Left ventricle myocardium inferior (tissue), 1 donor: ENCODE measurements around the gene RAP1A. TPM values are rescaled to one million over a fixed set of nuclear protein-coding genes. Genes with fewer than 3 reads are reported as not detected.

Experiments
- DNase-seq: peaks from one replicate; pipeline ENCODE4 v3.0.0-alpha.2; 2020
- H3K27ac ChIP-seq: fragments of 200-600 bp; replicated peaks from 2 replicates; pipeline ENCODE4 v1.8.0; 2021
- H3K27me3 ChIP-seq: fragments of 200-600 bp; 2 replicates; pipeline ENCODE4 v1.8.0; 2021; ENCODE audit warnings: low read depth
- H3K36me3 ChIP-seq: fragments of 200-600 bp; 2 replicates; pipeline ENCODE4 v1.8.0; 2021
- H3K4me1 ChIP-seq: fragments of 200-600 bp; 2 replicates; pipeline ENCODE4 v1.8.0; 2021
- H3K4me3 ChIP-seq: fragments of 200-600 bp; 2 replicates; pipeline ENCODE4 v1.8.0; 2021; ENCODE audit warnings: mild to moderate bottlenecking, moderate library complexity
- H3K9me3 ChIP-seq: fragments of 200-600 bp; replicated peaks from 2 replicates; pipeline ENCODE4 v1.8.0; 2021
- CTCF ChIP-seq: fragments of 200-600 bp; IDR thresholded peaks from 2 replicates; pipeline ENCODE4 v1.8.0; 2021; ENCODE audit warnings: antibody characterized with exemption, mild to moderate bottlenecking, borderline replicate concordance
- intact Hi-C: fragments of 100-400 bp; cut with micrococcal nuclease; formaldehyde crosslinking; loops from one replicate; pipeline ENCODE4 v1.11.0; 2022
- total RNA-seq: library from RNA; stranded (reverse); fragmentation: NEBNext Ultra II Directional; extraction: Animal tissue kit (Norgen Biotek cat#: 25700); gene quantifications from one replicate; pipeline ENCODE4 v1.2.1, GENCODE V29; 2021
- donor health status: DM: no; HTN: yes; CAD: no; lungs with severe emphysema.

The RAP1A gene
- total RNA-seq, 1 donor from 2014 or later, result 112 TPM

- Histone ChIP-seq H3K27me3 (no peaks in the 10 kb centered on the region), H3K36me3 (no peaks in the 10 kb centered on the region), H3K27ac (no peak overlapping the region), H3K4me1 (peaks cover 40% of the 10 kb centered on the region), H3K9me3 (no peaks in the 10 kb centered on the region), H3K4me3 (no peak overlapping the region)
- no peak for DNase-seq
- no peak for TF ChIP-seq CTCF
- intact Hi-C loops, result no loop called here
Observed at GRCh38 chr1:111615870-111616715, 3.5 kb upstream of the RAP1A start.

- H3K27ac ChIP-seq, result no peak overlapping the region
- no peak overlapping the region for H3K4me3 ChIP-seq
- no peaks in the 10 kb centered on the region for H3K9me3 ChIP-seq
- H3K4me1 ChIP-seq, result peaks cover 53% of the 10 kb centered on the region
- no peak for TF ChIP-seq CTCF
- no peak for DNase-seq
- H3K27me3 ChIP-seq, result no peaks in the 10 kb centered on the region
- intact Hi-C loops, result no loop called here
- H3K36me3 ChIP-seq, result no peaks in the 10 kb centered on the region
Observed at GRCh38 chr1:111618081-111618480, 1.5 kb upstream of the RAP1A start.

- Histone ChIP-seq H3K27me3 (no peaks in the 10 kb centered on the region), H3K9me3 (no peaks in the 10 kb centered on the region), H3K36me3 (no peaks in the 10 kb centered on the region), H3K4me1 (peaks cover 62% of the 10 kb centered on the region), H3K4me3 (peak overlapping the region; percentile 87), H3K27ac (peak overlapping the region; percentile 98)
- no peak for TF ChIP-seq CTCF
- no peak for DNase-seq
- intact Hi-C loops, result no loop called here
Observed at GRCh38 chr1:111618961-111619634, 491 bp upstream of the RAP1A start.

- DNase-seq, result no peak
- H3K36me3 ChIP-seq, result no peaks in the 10 kb centered on the region
- H3K4me1 ChIP-seq, result peaks cover 68% of the 10 kb centered on the region
- H3K9me3 ChIP-seq, result no peaks in the 10 kb centered on the region
- no peaks in the 10 kb centered on the region for H3K27me3 ChIP-seq
- peak overlapping the region; percentile 87 for H3K4me3 ChIP-seq
- TF ChIP-seq CTCF, result no peak
- intact Hi-C loops, result no loop called here
- peak overlapping the region; percentile 98 for H3K27ac ChIP-seq
Observed at GRCh38 chr1:111620441-111620971, 917 bp downstream of the RAP1A start.

- Histone ChIP-seq H3K9me3 (no peaks in the 10 kb centered on the region), H3K4me1 (peaks cover 70% of the 10 kb centered on the region), H3K27ac (peak overlapping the region; percentile 98), H3K27me3 (no peaks in the 10 kb centered on the region), H3K4me3 (peak overlapping the region; percentile 87), H3K36me3 (no peaks in the 10 kb centered on the region)
- no peak for DNase-seq
- no peak for TF ChIP-seq CTCF
- intact Hi-C loops, result no loop called here
Observed at GRCh38 chr1:111621050-111621449, 1.5 kb downstream of the RAP1A start.
